GM13977 (cell line): ENCODE results near the gene MYCBP2.

Source experiments
- DNase-seq: peaks from one replicate; pipeline ENCODE4 v3.0.0; 2012; ENCODE audit warnings: low spot score
- CTCF ChIP-seq: IDR thresholded peaks from 2 replicates; pipeline ENCODE4 v1.5.1; 2012; ENCODE audit warnings: mild to moderate bottlenecking, control low read depth; ENCODE audit not compliant: insufficient read depth; ENCODE audit errors: extremely low read depth, missing control alignments
- in situ Hi-C: fragments of 300-500 bp; cut with MboI; formaldehyde crosslinking; loops from one replicate; pipeline ENCODE4 v1.12.0; 2022; ENCODE audit warnings: low sequenced_read_pairs, low pct_unique_long_range_greater_than_20kb, mixed read lengths, inconsistent platforms; ENCODE audit not compliant: unreplicated experiment

The MYCBP2 gene

DNA sequence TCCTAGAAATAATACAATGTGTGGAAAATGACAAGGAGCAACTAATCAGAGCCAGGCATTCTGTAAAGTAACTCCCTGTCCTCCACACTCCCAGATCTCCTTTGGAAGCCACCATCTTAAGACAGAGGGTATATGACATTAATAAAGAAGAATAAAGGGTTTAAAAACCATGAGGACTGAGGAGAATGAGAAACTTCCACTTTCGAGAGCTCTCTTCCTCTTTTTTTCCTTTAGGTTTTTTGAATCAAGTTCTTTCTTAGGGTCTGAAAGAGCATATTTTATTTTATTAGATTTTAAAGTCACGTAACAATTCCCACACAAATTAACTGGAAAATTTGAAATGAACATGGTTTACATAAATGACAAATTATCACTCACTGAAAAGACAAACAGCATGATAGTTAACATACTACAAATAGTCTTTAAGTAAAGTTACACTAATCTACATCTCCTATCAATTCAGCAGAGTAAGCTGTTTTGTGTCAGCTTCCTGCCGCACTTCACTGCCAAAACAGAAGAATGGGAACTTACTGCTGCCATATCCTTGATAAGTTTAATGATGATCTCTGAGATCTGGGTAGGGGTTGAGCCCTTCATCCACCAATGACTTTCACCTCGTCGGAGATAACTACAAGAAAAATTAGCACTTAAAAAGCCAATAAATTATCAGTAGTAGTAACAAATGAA is 261.3 kb downstream of the MYCBP2 start:
- DNase-seq: no peak
- no peak for TF ChIP-seq CTCF
- in situ Hi-C loops: no loop called here

DNA sequence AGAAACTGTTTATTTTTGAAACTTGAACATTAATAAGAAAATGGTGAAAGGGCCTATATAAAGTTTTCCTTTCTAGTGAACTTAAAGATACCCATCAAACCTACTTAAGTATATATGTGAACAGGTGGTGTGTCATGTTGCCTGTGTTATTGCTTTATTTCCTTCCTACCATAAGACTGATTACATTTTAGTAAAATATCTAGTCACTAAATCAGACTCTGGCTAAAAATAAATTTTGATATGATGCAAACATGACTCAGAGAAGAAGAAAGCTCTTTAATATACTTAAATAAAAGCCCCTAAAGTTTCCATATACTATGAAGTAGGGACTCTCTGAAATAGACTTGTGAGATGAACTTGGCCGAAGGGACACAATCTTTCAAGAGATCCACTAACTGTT is 264.8 kb downstream of the MYCBP2 start:
- DNase-seq: no peak
- TF ChIP-seq CTCF: no peak
- in situ Hi-C loops: no loop called here

DNA sequence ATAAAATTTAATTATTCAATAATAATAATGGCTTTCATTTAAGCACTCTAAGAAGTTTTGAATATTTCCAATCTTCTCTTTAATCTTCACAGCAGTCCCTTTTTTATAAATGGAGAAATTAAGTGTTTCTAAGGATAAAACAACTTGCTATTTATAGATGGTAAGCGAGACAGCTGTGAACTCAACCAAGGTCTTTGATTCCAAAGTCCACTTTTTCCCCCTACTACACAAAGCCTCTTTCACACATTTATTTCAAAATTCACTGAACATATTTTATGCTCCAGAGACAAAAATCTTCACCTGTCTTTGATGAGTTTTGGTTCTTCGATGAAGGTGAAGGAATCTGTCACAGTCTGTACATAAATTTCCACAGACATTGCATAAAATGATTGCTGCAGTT is 265.5 kb downstream of the MYCBP2 start:
- in situ Hi-C loops: no loop called here
- no peak for DNase-seq
- TF ChIP-seq CTCF: no peak

GRCh38 chr13:77056886-77057285 is 270.0 kb downstream of the MYCBP2 start:
- TF ChIP-seq CTCF: no peak
- no peak for DNase-seq
- in situ Hi-C loops: no loop called here

DNA sequence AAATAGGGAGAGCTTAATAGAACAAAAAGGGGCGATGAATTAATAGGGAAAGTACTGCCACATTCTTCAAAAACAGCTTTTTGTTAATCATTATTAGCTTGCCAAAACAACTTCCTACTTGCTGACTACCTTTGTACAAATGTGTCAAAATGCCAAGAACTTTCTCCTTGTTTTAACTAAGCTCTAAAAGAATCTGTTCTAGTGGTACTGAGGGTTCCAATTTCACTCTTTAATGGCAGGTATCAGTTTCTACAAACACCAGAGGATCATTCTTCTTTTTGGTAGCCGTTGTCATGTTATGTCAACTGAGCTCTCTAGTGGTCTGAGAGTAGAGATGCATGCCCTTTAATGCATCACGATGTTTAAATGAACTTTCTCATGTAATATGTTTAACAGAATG is 270.5 kb downstream of the MYCBP2 start:
- no peak for DNase-seq
- in situ Hi-C loops: no loop called here
- TF ChIP-seq CTCF: no peak

- no peak for TF ChIP-seq CTCF
- DNase-seq: no peak
- in situ Hi-C loops: no loop called here
Observed at GRCh38 chr13:77055158-77055557, 271.7 kb downstream of the MYCBP2 start.

DNA sequence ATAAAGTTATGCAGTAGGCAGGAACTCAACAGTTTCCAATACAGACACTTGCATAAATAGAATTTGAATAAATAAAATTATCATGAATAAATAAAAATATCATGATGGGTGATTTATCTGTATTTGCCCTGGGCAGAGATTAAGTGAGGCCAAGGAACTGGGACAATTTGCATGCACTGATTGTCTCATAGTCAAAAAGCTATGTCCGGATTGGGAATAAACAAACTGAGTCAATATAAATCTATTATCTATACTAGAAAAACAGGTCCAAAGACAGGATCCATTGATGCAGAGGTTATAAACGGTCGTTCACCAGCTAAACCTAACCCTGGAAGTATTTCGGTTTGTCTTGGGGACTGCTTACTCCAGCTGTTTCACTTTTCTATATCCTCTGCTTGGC is 273.7 kb downstream of the MYCBP2 start:
- in situ Hi-C loops: no loop called here
- no peak for DNase-seq
- no peak for TF ChIP-seq CTCF
